ENCODE data around the gene FRZB.

Gene FRZB

DNA sequence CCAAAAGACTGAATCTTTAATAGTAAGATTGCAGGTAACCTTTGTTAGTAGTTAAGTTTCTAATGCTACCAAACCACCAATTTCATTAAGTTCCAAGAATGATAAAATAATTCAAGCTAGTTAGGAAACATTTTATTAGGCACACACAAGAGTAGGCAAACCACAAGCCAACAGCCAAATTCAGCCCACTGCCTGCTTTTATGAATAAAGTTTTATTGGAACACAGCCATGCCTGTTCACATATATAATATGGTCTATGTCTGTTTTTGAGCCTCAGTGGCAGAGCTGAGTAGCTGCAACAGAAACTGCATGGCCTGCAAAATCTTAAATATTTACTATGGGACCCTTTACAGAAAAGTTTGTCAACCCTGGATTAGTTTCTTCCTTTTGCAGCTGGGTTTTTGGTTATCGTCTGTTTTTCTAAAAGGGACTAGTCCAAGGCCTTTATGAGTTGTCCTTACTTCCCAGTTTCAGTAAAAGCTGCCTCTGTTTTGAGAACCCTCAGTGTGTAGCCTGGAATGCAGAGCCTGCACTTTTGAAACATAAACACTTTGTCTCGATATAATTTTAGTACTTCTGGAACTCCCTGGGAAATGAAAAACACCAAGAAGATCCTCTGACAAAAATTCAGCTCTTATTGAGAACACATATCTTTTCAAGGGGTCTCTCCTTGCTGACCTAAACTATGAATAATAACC lies 39.1 kb downstream of the FRZB start:
- TF ChIP-seq, protein P1, sequence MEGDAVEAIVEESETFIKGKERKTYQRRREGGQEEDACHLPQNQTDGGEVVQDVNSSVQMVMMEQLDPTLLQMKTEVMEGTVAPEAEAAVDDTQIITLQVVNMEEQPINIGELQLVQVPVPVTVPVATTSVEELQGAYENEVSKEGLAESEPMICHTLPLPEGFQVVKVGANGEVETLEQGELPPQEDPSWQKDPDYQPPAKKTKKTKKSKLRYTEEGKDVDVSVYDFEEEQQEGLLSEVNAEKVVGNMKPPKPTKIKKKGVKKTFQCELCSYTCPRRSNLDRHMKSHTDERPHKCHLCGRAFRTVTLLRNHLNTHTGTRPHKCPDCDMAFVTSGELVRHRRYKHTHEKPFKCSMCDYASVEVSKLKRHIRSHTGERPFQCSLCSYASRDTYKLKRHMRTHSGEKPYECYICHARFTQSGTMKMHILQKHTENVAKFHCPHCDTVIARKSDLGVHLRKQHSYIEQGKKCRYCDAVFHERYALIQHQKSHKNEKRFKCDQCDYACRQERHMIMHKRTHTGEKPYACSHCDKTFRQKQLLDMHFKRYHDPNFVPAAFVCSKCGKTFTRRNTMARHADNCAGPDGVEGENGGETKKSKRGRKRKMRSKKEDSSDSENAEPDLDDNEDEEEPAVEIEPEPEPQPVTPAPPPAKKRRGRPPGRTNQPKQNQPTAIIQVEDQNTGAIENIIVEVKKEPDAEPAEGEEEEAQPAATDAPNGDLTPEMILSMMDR (IDR thresholded peaks at IDR 0.05; ENCODE audit: low read length, missing control alignments): no peak
- no peak overlapping the region for H3K4me3 ChIP-seq (replicated peaks; ENCODE audit: low read depth, low read length)
- DNase-seq (ENCODE audit: low read depth): no peak

DNA sequence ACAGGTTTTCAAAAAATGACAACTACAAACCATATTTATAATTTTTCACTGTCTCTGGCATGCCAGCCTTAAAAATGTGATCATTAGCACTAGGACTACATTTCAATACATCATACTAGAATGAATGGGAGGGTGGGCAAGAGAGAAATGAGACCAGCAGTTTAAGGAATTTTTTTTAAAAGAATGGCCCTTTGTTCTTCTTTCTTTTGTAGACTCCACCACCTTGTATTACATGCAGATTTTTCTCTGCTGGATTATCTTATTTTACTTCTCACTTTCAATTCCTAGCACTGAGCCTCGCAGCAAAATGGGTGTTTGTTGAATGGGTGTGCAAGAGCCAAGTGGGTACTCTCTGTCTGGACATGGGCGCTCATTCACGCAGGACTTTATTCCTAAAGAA lies 39.9 kb downstream of the FRZB start:
- no peak overlapping the region for H3K4me3 ChIP-seq (replicated peaks; ENCODE audit: low read depth, low read length)
- DNase-seq (ENCODE audit: low read depth): no peak
- TF ChIP-seq, protein P1 (IDR thresholded peaks at IDR 0.05; ENCODE audit: low read length, missing control alignments): no peak

DNA sequence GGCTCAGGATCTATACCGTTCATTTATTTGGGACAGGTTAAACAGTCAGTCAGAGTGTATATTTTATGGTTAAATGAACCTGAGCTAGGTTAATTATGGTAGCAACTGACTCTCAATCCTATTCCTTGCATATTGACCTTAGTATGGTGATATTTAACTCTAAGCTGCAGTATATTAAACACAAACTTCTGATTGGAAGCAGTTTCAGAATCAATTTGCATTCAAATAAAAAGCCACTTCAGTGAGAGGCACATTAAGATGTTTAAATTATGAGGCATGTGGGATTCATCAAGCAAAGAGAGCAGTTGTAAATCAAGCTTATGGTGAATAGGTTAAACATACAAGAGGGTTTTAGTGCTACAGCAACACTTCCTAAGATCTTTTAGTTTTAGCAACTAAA lies 40.4 kb downstream of the FRZB start:
- no peak for DNase-seq (ENCODE audit: low read depth)
- TF ChIP-seq, protein P1 (IDR thresholded peaks at IDR 0.05; ENCODE audit: low read length, missing control alignments): no peak
- H3K4me3 ChIP-seq (replicated peaks; ENCODE audit: low read depth, low read length): no peak overlapping the region

DNA sequence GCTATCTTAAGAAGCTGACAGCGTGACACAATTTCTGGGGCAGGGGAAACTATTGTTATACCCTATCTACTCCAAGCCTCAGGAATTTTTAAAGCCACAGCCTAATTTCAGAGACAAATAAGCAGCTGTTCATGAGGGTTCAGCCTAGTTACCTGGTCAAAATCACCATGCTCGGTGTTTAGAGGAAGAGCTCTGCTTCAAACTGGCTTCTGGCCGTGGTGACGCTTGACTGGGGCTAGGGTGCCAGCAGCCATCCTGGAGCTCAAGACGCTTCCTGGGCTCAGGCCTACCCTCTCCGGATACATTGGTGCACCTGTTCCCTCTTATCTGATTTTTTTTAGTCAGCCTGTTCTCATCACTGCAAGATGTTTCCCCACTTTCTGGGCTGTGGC lies 41.7 kb downstream of the FRZB start:
- TF ChIP-seq, protein P1 (IDR thresholded peaks at IDR 0.05; ENCODE audit: low read length, missing control alignments): no peak
- DNase-seq (ENCODE audit: low read depth): no peak
- no peak overlapping the region for H3K4me3 ChIP-seq (replicated peaks; ENCODE audit: low read depth, low read length)

DNA sequence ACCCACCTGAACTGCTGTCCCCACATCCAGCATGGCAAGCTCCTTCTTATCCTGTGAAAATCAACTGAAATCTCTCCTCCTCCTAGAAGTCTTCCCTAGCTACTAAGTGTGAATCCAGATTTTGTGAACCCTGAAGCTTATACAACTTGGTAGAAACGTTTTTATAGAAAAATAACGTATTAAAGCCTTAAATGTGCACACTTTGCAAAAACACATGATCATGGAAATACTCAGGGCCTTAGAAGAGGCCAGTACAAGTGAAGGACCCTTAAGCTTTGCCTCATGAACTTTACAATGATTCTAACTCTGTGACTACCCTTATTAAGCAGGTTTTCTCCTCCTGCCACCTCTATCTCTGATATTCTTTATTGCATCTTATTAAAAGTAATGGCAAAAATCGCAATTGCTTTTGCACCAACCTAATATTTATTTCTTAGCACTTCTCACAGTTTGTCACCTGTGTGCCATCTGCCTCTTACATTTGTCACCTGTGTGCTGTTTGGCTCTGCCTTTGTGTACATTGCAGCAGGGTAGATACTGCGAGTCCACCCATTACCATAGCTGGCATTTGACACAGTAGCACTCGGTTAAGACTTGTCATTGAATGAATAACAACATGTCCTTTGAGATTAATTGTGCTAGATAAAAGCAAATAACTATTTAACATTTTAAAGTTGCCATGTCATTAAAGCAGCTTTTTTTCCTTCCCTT lies 42.2 kb downstream of the FRZB start:
- TF ChIP-seq, protein P1 (IDR thresholded peaks at IDR 0.05; ENCODE audit: low read length, missing control alignments): no peak
- H3K4me3 ChIP-seq (replicated peaks; ENCODE audit: low read depth, low read length): no peak overlapping the region
- DNase-seq (ENCODE audit: low read depth): no peak

DNA sequence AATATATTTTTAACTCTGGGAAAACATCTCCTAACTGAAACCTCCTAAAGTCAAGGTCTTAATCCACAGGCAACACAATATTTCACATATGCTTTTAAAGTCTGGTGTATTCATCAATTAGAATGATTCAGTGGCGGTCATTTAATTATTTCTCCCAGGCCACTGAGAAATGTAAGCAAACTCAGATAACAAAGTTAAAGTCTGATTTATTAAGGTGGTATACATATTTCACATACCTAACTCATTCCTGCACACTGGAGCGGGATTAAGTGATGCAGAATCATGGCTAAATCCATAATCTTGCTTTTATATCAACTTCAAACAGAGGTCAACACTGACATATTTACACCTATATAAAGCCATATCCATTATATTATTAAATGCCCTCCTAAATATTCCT lies 43.7 kb downstream of the FRZB start:
- TF ChIP-seq, protein P1 (IDR thresholded peaks at IDR 0.05; ENCODE audit: low read length, missing control alignments): no peak
- no peak for DNase-seq (ENCODE audit: low read depth)
- no peak overlapping the region for H3K4me3 ChIP-seq (replicated peaks; ENCODE audit: low read depth, low read length)

Data from fibroblast of pulmonary artery (primary cell).